Panc1 (cell line): ENCODE results near the gene TBXAS1.

Experiments
- CTCF ChIP-seq: fragments of 450-650 bp; IDR thresholded peaks from 2 replicates; pipeline ENCODE4 v1.5.1; 2017; ENCODE audit warnings: mild to moderate bottlenecking
- POLR2AphosphoS5 ChIP-seq: IDR thresholded peaks from 2 replicates; pipeline ENCODE4 v1.6.1; 2012; ENCODE audit warnings: mild to moderate bottlenecking, low read depth, low read length, moderate library complexity
- REST ChIP-seq, 2 experiments: IDR thresholded peaks; 2 replicates each; pipeline ENCODE4 v1.6.1; 2011 to 2012; ENCODE audit warnings: low read depth in 2 of 2, control low read depth in 1 of 2, low read length in 1 of 2, mild to moderate bottlenecking in 1 of 2, moderate library complexity in 1 of 2; ENCODE audit not compliant: insufficient read depth in 1 of 2

- TF ChIP-seq CTCF (no peak), POLR2AphosphoS5 (no peak), REST (IDR thresholded peaks at IDR 0.05; ENCODE audit: insufficient read depth in 1 of 2, low read depth in 2 of 2, low read length in 1 of 2) (no peak)
Observed at GRCh38 chr7:140009735-140010134, 180.7 kb downstream of the TBXAS1 start.
